Placental pericyte (primary cell): ENCODE measurements around the gene ZDHHC4. TPM values are rescaled to one million over a fixed set of nuclear protein-coding genes. Genes with fewer than 3 reads are reported as not detected.

Experiments used
- total RNA-seq: library from RNA; depleted of rRNA; stranded (reverse); fragments of >200 nt; gene quantifications from 2 replicates; pipeline ENCODE4 v1.2.3, GENCODE V29; 2012

The ZDHHC4 gene
- 41.1 and 56.0 TPM in 2 replicates for total RNA-seq

GRCh38 chr7:6577369-6578113, at the start of gene ZDHHC4:
Gene ZDHHC4 (plus strand): TSS chr7:6577454. CDS start chr7:6580562, 3,108 bp downstream.

DNA sequence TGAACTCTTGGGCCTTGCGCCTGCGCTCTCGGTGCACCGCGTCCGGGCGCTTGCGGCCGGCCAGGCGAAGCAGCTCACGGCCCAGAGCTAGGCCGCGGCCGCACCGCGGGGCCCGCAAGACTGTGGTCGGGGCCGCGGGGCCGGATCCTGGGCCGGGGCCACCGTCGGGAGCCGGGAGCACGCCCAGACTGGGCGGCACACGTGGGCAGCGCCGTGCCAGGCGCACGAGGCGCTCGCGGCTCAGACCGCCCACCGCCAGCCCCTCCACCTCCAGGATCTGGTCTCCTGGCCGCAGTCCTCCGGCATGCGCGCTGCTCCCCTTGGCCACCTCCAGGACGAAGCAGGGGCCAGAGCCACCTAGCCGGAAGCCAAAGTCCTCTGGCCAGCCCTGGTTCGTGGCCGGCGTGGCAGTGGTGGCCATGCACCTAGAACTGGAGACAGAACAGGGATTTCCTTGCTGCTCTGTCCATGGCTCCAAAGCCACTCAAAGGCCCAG, 26.2 kb upstream of the ZDHHC4 start, which contains the start of gene GRID2IP:
GRID2IP (minus strand) TSS at position 446 of the 496 bp plus-strand sequence; CDS start at position 421, 25 bp downstream.

DNA sequence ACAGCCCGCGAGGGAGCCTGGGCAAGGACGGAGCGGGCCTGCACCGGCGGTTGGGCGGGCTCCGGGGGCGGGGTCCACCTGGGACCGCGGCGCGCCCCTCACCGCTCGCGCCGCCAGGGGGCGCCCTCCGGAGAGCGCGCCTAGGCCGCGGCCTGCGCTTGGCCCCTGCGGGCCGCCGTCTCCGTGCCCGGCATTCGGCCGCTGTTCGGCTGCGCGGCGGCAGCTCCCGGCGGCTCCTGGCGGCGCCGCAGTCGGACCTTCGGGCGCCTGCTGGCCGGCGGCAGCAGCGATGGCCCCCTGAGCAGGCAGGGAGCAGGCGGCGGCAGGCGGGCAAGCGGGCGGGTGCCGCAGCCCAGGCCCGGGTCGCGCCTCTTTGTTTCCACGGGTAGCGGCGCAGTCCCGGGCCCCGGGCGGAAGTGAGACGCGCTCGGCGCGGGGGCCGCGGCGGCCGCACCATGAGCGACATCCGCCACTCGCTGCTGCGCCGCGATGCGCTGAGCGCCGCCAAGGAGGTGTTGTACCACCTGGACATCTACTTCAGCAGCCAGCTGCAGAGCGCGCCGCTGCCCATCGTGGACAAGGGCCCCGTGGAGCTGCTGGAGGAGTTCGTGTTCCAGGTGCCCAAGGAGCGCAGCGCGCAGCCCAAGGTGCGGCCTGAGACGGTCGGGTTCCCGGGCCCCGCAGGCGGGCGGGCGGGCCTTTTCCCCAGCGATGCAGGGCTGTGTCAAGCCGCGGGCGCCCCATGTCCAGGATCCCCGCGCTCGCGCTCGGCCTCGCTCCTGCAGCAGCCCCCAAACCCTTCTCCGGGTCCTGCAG, 12.8 kb downstream of the ZDHHC4 start, which contains the start of gene INTS15:
INTS15 (plus strand) TSS at position 193 of the 816 bp plus-strand sequence; CDS start at position 456, 263 bp downstream.

GRCh38 chr7:6614953-6615722, 37.9 kb downstream of the ZDHHC4 start, which contains the start of gene ZNF853:
Gene ZNF853 (plus strand): TSS chr7:6615610. CDS start chr7:6616175, 565 bp downstream.

DNA sequence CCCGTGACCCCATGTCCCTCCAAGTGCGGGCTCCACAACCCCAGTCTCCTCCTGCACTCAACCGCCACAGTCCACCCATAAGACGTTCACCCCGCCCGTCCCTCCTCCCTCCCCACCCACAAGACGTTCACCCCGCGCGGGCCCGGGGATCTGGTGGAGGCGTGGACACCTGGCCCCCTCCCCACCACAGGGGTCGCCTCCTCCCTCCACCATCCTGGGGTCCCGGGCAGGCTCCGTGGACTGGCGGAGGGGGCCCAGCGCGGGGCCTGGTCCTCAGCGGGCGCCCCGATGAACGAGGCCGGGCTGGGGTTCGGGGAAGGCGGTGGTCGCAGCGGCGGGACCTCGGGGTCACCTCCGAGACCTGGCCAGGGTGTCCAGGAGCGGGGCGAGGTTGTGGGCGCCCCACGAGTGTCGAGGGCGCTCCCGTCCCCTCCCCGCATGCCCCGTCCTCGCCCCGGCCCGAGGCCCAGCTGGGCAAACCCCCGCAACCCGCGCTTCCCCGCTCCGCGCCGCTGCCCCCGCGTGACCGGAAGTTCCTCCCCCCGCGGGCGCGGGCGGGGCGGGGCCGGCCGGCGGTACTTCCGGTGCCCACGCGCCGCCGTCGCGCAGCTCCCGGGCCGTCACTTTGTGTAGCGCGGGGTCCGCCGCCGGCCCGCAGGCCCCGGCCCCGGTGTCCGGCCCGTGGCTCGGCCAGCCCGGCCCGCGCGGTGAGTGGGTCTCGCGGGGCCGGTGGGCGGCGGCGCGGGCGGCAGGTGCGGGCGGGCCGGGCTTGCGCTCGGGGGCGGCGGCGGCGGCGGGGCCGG, 59.7 kb downstream of the ZDHHC4 start, which contains the start of gene ZNF316:
ZNF316 (plus strand) TSS at position 578 of the 803 bp plus-strand sequence. CDS start 5,092 bp downstream, outside the sequence.

Other genes with a start within 250 kb of the ZDHHC4 start
- gene FAM220A, start 228.5 kb upstream of the ZDHHC4 start, total RNA-seq = 14.2 and 15.3 TPM in 2 replicates
- 92.4 and 102 TPM in 2 replicates for gene RAC1, start 202.9 kb upstream of the ZDHHC4 start, total RNA-seq
- gene DAGLB, start 129.5 kb upstream of the ZDHHC4 start, total RNA-seq = 15.3 and 23.9 TPM in 2 replicates
- 243 and 308 TPM in 2 replicates for gene KDELR2, start 93.3 kb upstream of the ZDHHC4 start, total RNA-seq
- not detected in 2 replicates for gene GRID2IP, start 26.0 kb upstream of the ZDHHC4 start, total RNA-seq
- gene INTS15, start 12.6 kb downstream of the ZDHHC4 start, total RNA-seq = 18.6 and 19.5 TPM in 2 replicates
- gene ZNF853, start 38.2 kb downstream of the ZDHHC4 start, total RNA-seq = under 0.01 and 0.44 TPM in 2 replicates
- gene ZNF316, start 59.9 kb downstream of the ZDHHC4 start, total RNA-seq = 14.7 and 19.6 TPM in 2 replicates
- gene ZNF12, start 129.5 kb downstream of the ZDHHC4 start, total RNA-seq = 18.6 and 19.8 TPM in 2 replicates
- gene RSPH10B2, start 176.6 kb downstream of the ZDHHC4 start, total RNA-seq = 0.22 TPM in 1 of 2 replicates, not detected in the other
- gene CCZ1B, start 248.8 kb downstream of the ZDHHC4 start, total RNA-seq = 41.9 and 48.8 TPM in 2 replicates